ENCODE results near the gene ACTR2. TPM values are rescaled to one million over a fixed set of nuclear protein-coding genes. Genes with fewer than 3 reads are reported as not detected.
A peak's percentile ranks its signal among the peaks of the same experiment; 100 is the strongest.

ACTR2 gene
- total and polyA plus RNA-seq, 9 of the 15 experiments (the other 6 are each of a cell fraction or from before 2014, with no cell fraction given): 47.3 to 239 (median 108) TPM

- BruUV-seq (replicated peaks): no TSS peak
- H3K27me3 ChIP-seq (ENCODE audit: control insufficient read depth in 2 of 2, insufficient read depth in 2 of 2, low read length in 2 of 2): no peaks in the 10 kb centered on the region
- FAIRE-seq (no peak), ATAC-seq (peak; percentile 36), DNase-seq (ENCODE audit: extremely low read depth in 1 of 4, low spot score in 3 of 4) (no peak)
- in situ Hi-C loops (cut with MboI) (no loop called here), intact Hi-C loops (cut with micrococcal nuclease) (no loop called here)
- peak overlapping the region; percentile 25 for H2AFZ ChIP-seq (ENCODE audit: low read depth, low read length)
- peaks cover 5 to 24% of the 10 kb centered on the region in 2 experiments; a peak in 3 of 5 replicates for H3K4me1 ChIP-seq (replicated peaks in 1 of 2; ENCODE audit: control insufficient read depth in 2 of 2, insufficient read depth in 2 of 2, low read length in 2 of 2)
- ChIA-PET POLR2A (interaction anchor here (0.6 to 1.0 kb wide), 3 partner anchors 91 to 583 kb away, joined by 3 to 4 read pairs (median 3); partner anchors contain the start of gene RAB1A), CTCF (ENCODE audit: low intra/inter-chr PET ratio) (no interaction called here)
- no peaks in the 10 kb centered on the region for H3K9me1 ChIP-seq (ENCODE audit: control insufficient read depth, insufficient read depth, low read length)
- peak overlapping the region in 1 of 2 experiments; percentile 39; a peak in 1 of 4 replicates for H3K9ac ChIP-seq (ENCODE audit: insufficient read depth in 1 of 2, low read depth in 2 of 2, low read length in 2 of 2)
- H3K79me2 ChIP-seq (ENCODE audit: control insufficient read depth, insufficient read depth, low read length): peaks cover 12% of the 10 kb centered on the region; the same call in 1 of the 3 replicates
- no peaks in the 10 kb centered on the region for H3K36me3 ChIP-seq (ENCODE audit: control insufficient read depth, insufficient read depth, low read length)
- no peak overlapping the region for H3K4me3 ChIP-seq
- H3K4me2 ChIP-seq (ENCODE audit: insufficient read depth, low read length): no peak overlapping the region
- 50% methylated on average over 3 of the region's 3 CpGs for WGBS (ENCODE audit: insufficient coverage, low coverage, missing lambda C conversion rate)
- no peak for TF ChIP-seq ELF1 (tag; IDR thresholded peaks at IDR 0.05)
- TF ChIP-seq RBM25 (IDR thresholded peaks at IDR 0.05; ENCODE audit: low read depth, low read length, severe bottlenecking): peak; percentile 88
- TF ChIP-seq ATF3 (IDR thresholded peaks at IDR 0.05): peak; percentile 54
- TF ChIP-seq ATF3 (CRISPR knock-in tag; conservative IDR thresholded peaks at IDR 0.05): no peak
- TF ChIP-seq ZNF121 (CRISPR knock-in tag; conservative IDR thresholded peaks at IDR 0.05): peak; percentile 98
- TF ChIP-seq BCOR (IDR thresholded peaks at IDR 0.05): peak; percentile 64
- peak; percentile 68 for TF ChIP-seq CEBPG (CRISPR knock-in tag; IDR thresholded peaks at IDR 0.05)
- peak; percentile 31 to 64; a peak in 3 of 4 replicates for TF ChIP-seq CEBPG (tag; conservative IDR thresholded peaks at IDR 0.05 in 1 of 2, IDR thresholded peaks at IDR 0.05 in 1 of 2)
- TF ChIP-seq TCF15 (CRISPR knock-in tag; IDR thresholded peaks at IDR 0.05): no peak
- TF ChIP-seq HMBOX1 (IDR thresholded peaks at IDR 0.05): peak; percentile 8; the same call in 1 of the 2 replicates
- TF ChIP-seq SMARCA5 (IDR thresholded peaks at IDR 0.05): 0 out of 2 replicates have a peak, but pooled peaks have one; percentile 36
- TF ChIP-seq TFE3 (CRISPR knock-in tag; IDR thresholded peaks at IDR 0.05): peak; percentile 29; the same call in 1 of the 2 replicates
- peak overlapping the region; percentile 81 for H3K27ac ChIP-seq (ENCODE audit: extremely low read depth, low read depth, low read length)
- H3K9me3 ChIP-seq (replicated peaks; ENCODE audit: control insufficient read depth, insufficient read depth, low read depth, low read length): no peaks in the 10 kb centered on the region
- no peaks in the 10 kb centered on the region for H4K20me1 ChIP-seq (replicated peaks; ENCODE audit: control insufficient read depth, insufficient read depth, low read length)
These were observed 7.0 kb upstream of the ACTR2 start for GRCh38 chr2:65220432-65221131.

Data from K562 (cell line).